ENCODE data around the gene MYL10. TPM values are rescaled to one million over a fixed set of nuclear protein-coding genes. Genes with fewer than 3 reads are reported as not detected.

Gene MYL10
- total and polyA plus RNA-seq, 2 of the 8 experiments (the other 6 are each of a cell fraction or from before 2014, with no cell fraction given), result 0.18 TPM; not detected in 1

DNA sequence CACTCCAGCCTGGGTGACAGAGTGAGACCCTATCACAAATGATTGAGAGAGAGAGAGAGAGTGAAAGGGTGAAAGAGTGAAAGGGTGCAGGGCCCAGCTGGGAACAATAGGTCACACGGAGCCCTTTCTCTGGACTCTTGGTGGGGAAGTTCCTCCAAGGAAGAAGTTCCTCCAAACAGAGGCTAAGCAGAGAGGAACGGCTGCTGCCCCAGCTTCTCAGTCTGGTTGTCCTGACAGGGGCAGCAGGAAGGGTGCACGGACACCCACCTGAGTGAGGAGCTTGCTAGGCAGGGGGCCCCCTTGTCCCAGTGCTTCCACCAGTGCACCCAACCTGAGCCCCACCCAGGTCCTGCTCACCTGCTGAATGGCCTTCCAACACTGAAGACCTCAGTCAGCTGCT lies 38.8 kb upstream of the MYL10 start:
- Histone ChIP-seq H3K79me2 (ENCODE audit: control insufficient read depth in 1 of 2, insufficient read depth in 2 of 2, low read length in 2 of 2) (no peaks in the 10 kb centered on the region), H3K4me2 (ENCODE audit: insufficient read depth in 1 of 2, low read depth in 2 of 2, low read length in 2 of 2) (no peak overlapping the region), H3K56ac (replicated peaks; ENCODE audit: insufficient read length, low read depth, low read length) (no peak overlapping the region), H3K79me1 (ENCODE audit: low read depth, low read length) (no peaks in the 10 kb centered on the region), H3K4me1 (replicated peaks in 1 of 4; ENCODE audit: control insufficient read depth in 3 of 4, insufficient read depth in 4 of 4, low read length in 3 of 4) (peaks cover 0 to 17% (median 7%) of the 10 kb centered on the region in 4 experiments; a peak in 6 of 7 replicates), H4K5ac (ENCODE audit: insufficient read length, low read depth, low read length) (no peak overlapping the region), H4K8ac (ENCODE audit: extremely low read depth, insufficient read depth, low read length) (no peak overlapping the region), H3K23me2 (ENCODE audit: low read depth, low read length) (no peaks in the 10 kb centered on the region), H3K23ac (ENCODE audit: insufficient read length) (no peak overlapping the region), H3K9me3 (ENCODE audit: insufficient read depth in 2 of 2, low read depth in 1 of 2, low read length in 1 of 2) (no peaks in the 10 kb centered on the region), H3K18ac (ENCODE audit: extremely low read depth, low read length) (no peak overlapping the region), H4K20me1 (replicated peaks in 1 of 2; ENCODE audit: control insufficient read depth in 1 of 2, insufficient read depth in 2 of 2, low read length in 2 of 2) (no peaks in the 10 kb centered on the region), H2BK15ac (ENCODE audit: low read length) (no peak overlapping the region), H2BK20ac (ENCODE audit: low read length) (no peak overlapping the region), H2AFZ (ENCODE audit: low read length) (no peak overlapping the region), H3K14ac (ENCODE audit: insufficient read length) (no peak overlapping the region), H2AK5ac (ENCODE audit: low read depth, low read length) (no peak overlapping the region), H3K9ac (replicated peaks in 1 of 4; ENCODE audit: extremely low read depth in 1 of 4, low read depth in 3 of 4, low read length in 3 of 4) (no peak overlapping the region), H2BK12ac (ENCODE audit: low read depth, low read length) (0 out of 2 replicates have a peak overlapping the region, but pooled peaks have one; percentile 27), H3K27me3 (replicated peaks in 1 of 4; ENCODE audit: control insufficient read depth in 3 of 4, extremely low read depth in 1 of 4, insufficient read depth in 3 of 4, low read length in 3 of 4) (no peaks in the 10 kb centered on the region), H3K4me3 (ENCODE audit: extremely low read depth in 1 of 4, insufficient read depth in 2 of 4, low read depth in 3 of 4, low read length in 4 of 4) (no peak overlapping the region), H3K4ac (replicated peaks; ENCODE audit: insufficient read length, low read depth, low read length) (no peak overlapping the region), H2BK5ac (ENCODE audit: low read depth, low read length) (no peak overlapping the region), H4K91ac (replicated peaks; ENCODE audit: insufficient read length, low read length) (no peak overlapping the region), H2BK120ac (replicated peaks; ENCODE audit: low read depth, low read length) (no peak overlapping the region), H3K36me3 (ENCODE audit: control insufficient read depth in 2 of 4, insufficient read depth in 4 of 4, low read length in 3 of 4) (no peaks in the 10 kb centered on the region), H3K27ac (ENCODE audit: low read depth, low read length) (no peak overlapping the region)
- ChIA-PET CTCF (ENCODE audit: partially characterized antibody) (interaction anchor here (0.9 to 3.2 kb wide), 16 partner anchors 11 to 125 kb away, joined by 3 to 15 read pairs (median 4); no protein-coding TSS in a partner anchor), POLR2A (ENCODE audit: partially characterized antibody) (interaction anchor here (1.0 to 2.0 kb wide), 2 partner anchors 10 to 65 kb away, joined by 4 read pairs; no protein-coding TSS in a partner anchor)
- DNase-seq (ENCODE audit: low read depth in 1 of 2, low spot score in 2 of 2), result no peak
- FAIRE-seq, result no peak
- WGBS, 2 experiments (ENCODE audit: extremely low coverage in 1 of 2, insufficient coverage in 1 of 2, insufficient read length in 1 of 2, insufficient replicate concordance in 2 of 2, low coverage in 1 of 2, low lambda C conversion rate in 2 of 2, missing lambda C conversion rate in 1 of 2), result 81% methylated on average over 3 of the region's 3 CpGs; no CpG with 5 or more reads in 1 of the 2 experiments
- TF ChIP-seq, protein P1, sequence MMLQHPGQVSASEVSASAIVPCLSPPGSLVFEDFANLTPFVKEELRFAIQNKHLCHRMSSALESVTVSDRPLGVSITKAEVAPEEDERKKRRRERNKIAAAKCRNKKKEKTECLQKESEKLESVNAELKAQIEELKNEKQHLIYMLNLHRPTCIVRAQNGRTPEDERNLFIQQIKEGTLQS (IDR thresholded peaks at IDR 0.05; ENCODE audit: insufficient read depth, low read depth, low read length), result no peak
- TF ChIP-seq RXRA (IDR thresholded peaks at IDR 0.05; ENCODE audit: insufficient read depth, low read depth, low read length) (no peak), POLR2A (IDR thresholded peaks at IDR 0.05; ENCODE audit: control extremely low read depth in 1 of 2, low read depth in 2 of 2, low read length in 2 of 2) (no peak), BRCA1 (IDR thresholded peaks at IDR 0.05; ENCODE audit: low read depth, low read length) (no peak), BCL11A (IDR thresholded peaks at IDR 0.05; ENCODE audit: low read depth in 2 of 2, low read length in 2 of 2) (no peak), KDM1A (IDR thresholded peaks at IDR 0.05; ENCODE audit: borderline replicate concordance, low read length) (no peak), RAD21 (IDR thresholded peaks at IDR 0.05 in 1 of 2, conservative IDR thresholded peaks at IDR 0.05 in 1 of 2; ENCODE audit: low read depth in 2 of 2, low read length in 2 of 2) (no peak), CHD2 (IDR thresholded peaks at IDR 0.05; ENCODE audit: low read length) (no peak), POLR2AphosphoS5 (IDR thresholded peaks at IDR 0.05; ENCODE audit: low read depth, low read length) (no peak), GTF2F1 (IDR thresholded peaks at IDR 0.05; ENCODE audit: borderline replicate concordance, low read depth, low read length) (no peak), ASH2L (IDR thresholded peaks at IDR 0.05; ENCODE audit: low read length) (no peak), SAP30 (IDR thresholded peaks at IDR 0.05; ENCODE audit: insufficient read depth, insufficient replicate concordance, low read length) (no peak), SP1 (IDR thresholded peaks at IDR 0.05; ENCODE audit: low read depth, low read length) (no peak), TCF12 (IDR thresholded peaks at IDR 0.05; ENCODE audit: low read depth, low read length) (no peak), YY1 (IDR thresholded peaks at IDR 0.05; ENCODE audit: low read depth, low read length) (no peak)
